HG03457 (cell line): Measurements from ENCODE around the gene MGAT5.

Experiments
- ATAC-seq: cut with Tn5 transposase; IDR thresholded peaks from one replicate; pipeline ENCODE4 v1.9.1; 2021; ENCODE audit warnings: moderate number of reproducible peaks; ENCODE audit not compliant: unreplicated experiment

MGAT5 gene

DNA sequence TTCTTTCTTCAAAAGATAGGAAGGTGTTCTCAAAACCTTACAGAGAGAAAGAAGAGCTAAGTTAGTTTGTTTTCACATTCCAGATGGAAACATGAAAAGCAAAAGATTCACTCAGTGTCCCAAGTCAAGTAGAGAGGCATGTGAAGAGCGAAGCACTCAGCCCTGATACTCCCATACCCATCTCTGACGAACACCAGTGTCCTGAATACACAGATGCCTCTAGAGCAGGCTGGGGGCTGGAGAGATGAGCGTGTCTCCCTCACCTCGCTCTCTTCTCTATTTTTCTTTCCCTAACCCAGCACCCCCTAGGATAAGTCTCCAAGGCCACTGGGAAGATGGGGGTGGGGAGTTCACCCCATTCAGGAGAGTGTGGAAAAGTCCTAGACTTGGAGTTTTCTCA, 237.2 kb downstream of the MGAT5 start:
- ATAC-seq, result no peak

GRCh38 chr2:134491771-134492441, 238.0 kb downstream of the MGAT5 start:
- ATAC-seq, result no peak

DNA sequence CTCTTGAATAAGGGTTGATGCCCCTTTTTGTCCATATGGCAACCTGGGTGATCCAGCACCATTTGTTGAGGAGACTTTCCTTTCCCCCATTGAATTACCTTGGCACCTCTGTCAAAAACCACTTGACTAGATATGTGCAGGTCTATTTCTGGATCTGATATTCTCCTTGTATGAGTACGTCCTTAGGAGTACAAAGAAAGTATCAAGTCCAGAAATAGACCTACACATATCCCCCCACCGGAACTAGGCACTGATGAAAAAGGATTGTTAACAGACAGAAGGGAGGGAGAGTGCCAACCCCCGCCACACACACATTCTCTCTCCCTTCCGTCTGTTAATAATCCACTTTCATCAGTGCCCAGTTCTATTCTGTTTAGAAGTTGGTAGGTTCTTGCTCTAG, 239.9 kb downstream of the MGAT5 start:
- ATAC-seq, result no peak

- no peak for ATAC-seq
Observed at GRCh38 chr2:134498654-134499053, 244.8 kb downstream of the MGAT5 start.

- no peak for ATAC-seq
Observed at GRCh38 chr2:134499307-134499926, 245.5 kb downstream of the MGAT5 start.

- ATAC-seq, result no peak
Observed at GRCh38 chr2:134500211-134500935, 246.5 kb downstream of the MGAT5 start.

DNA sequence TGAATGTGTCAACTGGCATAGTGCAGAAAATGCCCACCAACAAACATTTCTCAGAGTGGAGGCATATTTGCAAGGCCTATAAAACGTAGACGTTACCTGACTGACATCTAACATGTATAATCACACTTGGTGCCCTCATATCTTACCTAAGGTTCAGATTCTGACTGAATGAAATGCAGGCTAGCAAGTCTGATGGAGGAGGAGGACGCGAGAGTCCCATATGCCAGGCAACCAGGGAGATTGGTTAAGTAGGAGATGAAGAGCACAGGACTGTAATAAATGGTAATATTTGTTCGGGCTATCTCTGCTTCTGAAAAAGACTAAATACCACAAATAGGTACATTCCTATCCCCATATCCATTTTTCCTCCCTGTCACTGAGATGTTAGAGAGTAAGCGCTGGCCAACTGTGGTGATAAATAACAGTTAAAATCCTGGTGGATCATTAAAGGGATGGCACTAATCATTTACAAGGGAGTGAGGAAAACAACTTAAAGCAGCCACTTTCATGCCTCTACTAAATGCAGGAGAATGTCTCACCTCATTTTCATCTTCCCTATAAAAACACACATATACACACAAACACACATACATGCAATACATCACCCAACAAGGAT, 247.7 kb downstream of the MGAT5 start:
- no peak for ATAC-seq

DNA sequence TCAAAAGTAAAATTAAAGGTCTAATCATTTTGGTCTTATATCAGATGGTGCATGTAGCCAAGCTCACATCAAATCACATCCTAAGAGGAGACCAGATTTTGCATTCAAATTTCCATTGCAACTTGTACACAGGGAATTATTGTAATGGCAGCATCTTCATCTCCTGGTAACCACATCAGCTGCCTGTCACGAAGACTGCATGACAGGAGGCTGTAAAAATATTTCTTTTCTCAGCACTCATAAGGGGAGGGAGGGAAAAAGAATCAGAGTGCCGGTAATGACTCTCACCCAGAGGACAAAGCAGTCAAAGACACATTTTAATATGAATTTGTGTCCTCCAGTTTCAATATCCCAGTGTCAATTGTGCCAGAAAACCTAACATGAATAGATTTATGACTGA, 248.2 kb downstream of the MGAT5 start:
- no peak for ATAC-seq
